Transverse colon (tissue), 4 donors: ENCODE results near the gene LMOD2.

ENCODE experiments used
- EP300 ChIP-seq: sonication (generic); formaldehyde crosslinking; IDR thresholded peaks from one replicate; pipeline ENCODE4 v1.6.1; 2017; ENCODE audit warnings: antibody characterized with exemption, low read depth
- POLR2A ChIP-seq: fragments of 450-650 bp; IDR thresholded peaks from one replicate; pipeline ENCODE4 v1.6.1; 2016; ENCODE audit warnings: antibody characterized with exemption, mild to moderate bottlenecking, moderate library complexity
- POLR2AphosphoS5 ChIP-seq, 3 donors: sonication (generic); formaldehyde crosslinking; IDR thresholded peaks; one replicate each; pipeline ENCODE4 v1.6.1; 2016; ENCODE audit warnings: antibody characterized with exemption in 3 of 3
- TF ChIP-seq, protein P1 (sequence below), 5 experiments: fragments of 200-600 bp in 3 of 5; fragments of 450-650 bp in 2 of 5; sonication (generic) in 3 of 5; IDR thresholded peaks; 1 replicate in 2 of 5; 2 replicates in 3 of 5; pipeline ENCODE4 v1.5.1; 2016 to 2017; ENCODE audit warnings: antibody characterized with exemption in 5 of 5, inconsistent platforms in 3 of 5, mild to moderate bottlenecking in 2 of 5, moderate library complexity in 1 of 5

DNA sequence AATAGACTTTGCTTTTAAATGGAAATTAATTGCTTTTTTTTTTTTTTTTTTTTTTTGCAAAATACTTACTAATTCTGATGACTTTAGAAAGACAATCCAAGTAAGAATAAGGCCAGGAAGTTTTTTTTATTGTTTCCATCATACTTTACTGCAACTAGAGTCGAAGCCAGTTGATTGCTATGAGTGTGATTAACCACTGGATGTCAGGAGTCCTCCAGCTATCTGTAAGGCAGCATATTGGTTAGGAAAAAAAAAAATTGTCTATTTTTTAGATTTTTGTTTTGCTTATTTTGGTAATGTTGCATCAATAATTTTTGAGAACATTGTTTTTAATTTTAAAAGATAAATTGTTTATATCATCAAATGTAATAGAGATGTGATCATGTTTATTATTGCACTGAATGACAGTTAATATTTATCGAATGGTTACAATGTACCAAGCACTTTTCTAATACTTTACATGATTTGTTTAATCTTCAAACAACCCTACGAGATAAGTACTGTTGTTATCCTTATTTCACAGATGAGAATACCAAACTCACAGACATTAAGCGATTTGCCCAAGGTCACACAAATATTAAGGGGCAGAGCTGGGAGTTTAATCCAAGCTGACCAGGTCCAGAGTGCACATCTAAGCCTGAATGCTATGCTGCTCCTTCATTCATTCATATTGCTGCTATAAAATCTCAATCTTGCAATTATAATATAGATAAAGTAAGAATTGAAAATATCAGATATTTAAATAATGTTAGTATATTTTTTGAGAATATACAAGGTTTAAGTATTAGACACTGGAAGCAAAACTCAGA, 19.9 kb upstream of the LMOD2 start:
- TF ChIP-seq POLR2A (no peak), POLR2AphosphoS5 (IDR thresholded peaks at IDR 0.05) (no peak), EP300 (no peak)
- TF ChIP-seq, protein P1, sequence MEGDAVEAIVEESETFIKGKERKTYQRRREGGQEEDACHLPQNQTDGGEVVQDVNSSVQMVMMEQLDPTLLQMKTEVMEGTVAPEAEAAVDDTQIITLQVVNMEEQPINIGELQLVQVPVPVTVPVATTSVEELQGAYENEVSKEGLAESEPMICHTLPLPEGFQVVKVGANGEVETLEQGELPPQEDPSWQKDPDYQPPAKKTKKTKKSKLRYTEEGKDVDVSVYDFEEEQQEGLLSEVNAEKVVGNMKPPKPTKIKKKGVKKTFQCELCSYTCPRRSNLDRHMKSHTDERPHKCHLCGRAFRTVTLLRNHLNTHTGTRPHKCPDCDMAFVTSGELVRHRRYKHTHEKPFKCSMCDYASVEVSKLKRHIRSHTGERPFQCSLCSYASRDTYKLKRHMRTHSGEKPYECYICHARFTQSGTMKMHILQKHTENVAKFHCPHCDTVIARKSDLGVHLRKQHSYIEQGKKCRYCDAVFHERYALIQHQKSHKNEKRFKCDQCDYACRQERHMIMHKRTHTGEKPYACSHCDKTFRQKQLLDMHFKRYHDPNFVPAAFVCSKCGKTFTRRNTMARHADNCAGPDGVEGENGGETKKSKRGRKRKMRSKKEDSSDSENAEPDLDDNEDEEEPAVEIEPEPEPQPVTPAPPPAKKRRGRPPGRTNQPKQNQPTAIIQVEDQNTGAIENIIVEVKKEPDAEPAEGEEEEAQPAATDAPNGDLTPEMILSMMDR (IDR thresholded peaks at IDR 0.05): peak in 4 of 5 experiments; percentile 28 to 37 (median 35)
